HEK293T (cell line): ENCODE measurements around the gene FCN3.

Experiments used
- CTCF ChIA-PET: fragments of 350-600 bp; formaldehyde crosslinking; extraction: SDS; loops from one replicate; lab custom pipeline; 2021; ENCODE audit warnings: antibody characterized with exemption, inconsistent platforms; lab: Yijun Ruan, JAX
- POLR2A ChIA-PET: fragments of 350-600 bp; formaldehyde crosslinking; extraction: SDS; loops from one replicate; lab custom pipeline; 2020; ENCODE audit warnings: antibody characterized with exemption, inconsistent platforms; lab: Yijun Ruan, JAX
- DNase-seq: peaks from one replicate; pipeline ENCODE4 v3.0.0; 2012; ENCODE audit warnings: mixed read lengths; ENCODE audit errors: extremely low spot score
- ARNT ChIP-seq: fragments of 450-650 bp; IDR thresholded peaks from 2 replicates; pipeline ENCODE4 v1.6.1; 2017; ENCODE audit warnings: mild to moderate bottlenecking
- BHLHE40 ChIP-seq: fragments of 450-650 bp; IDR thresholded peaks from 2 replicates; pipeline ENCODE4 v1.6.1; 2016; ENCODE audit warnings: mild to moderate bottlenecking, moderate library complexity, borderline replicate concordance
- CTBP1 ChIP-seq: fragments of 450-650 bp; IDR thresholded peaks from 2 replicates; pipeline ENCODE4 v1.6.1; 2016; ENCODE audit warnings: borderline replicate concordance
- ELF4 ChIP-seq: fragments of 450-650 bp; IDR thresholded peaks from 2 replicates; pipeline ENCODE4 v1.6.1; 2017; ENCODE audit warnings: antibody characterized with exemption
- FOXA1 ChIP-seq: fragments of 450-650 bp; IDR thresholded peaks from 2 replicates; pipeline ENCODE4 v1.6.1; 2016; ENCODE audit warnings: mild to moderate bottlenecking
- FOXK2 ChIP-seq: fragments of 450-650 bp; IDR thresholded peaks from 2 replicates; pipeline ENCODE4 v1.6.1; 2016; ENCODE audit warnings: mild to moderate bottlenecking
- FOXM1 ChIP-seq: fragments of 450-650 bp; IDR thresholded peaks from 2 replicates; pipeline ENCODE4 v1.6.1; 2017; ENCODE audit warnings: mild to moderate bottlenecking, borderline replicate concordance
- HDGF ChIP-seq: fragments of 450-650 bp; IDR thresholded peaks from 2 replicates; pipeline ENCODE4 v1.6.1; 2017; ENCODE audit warnings: antibody characterized with exemption, borderline replicate concordance
- L3MBTL2 ChIP-seq: fragments of 450-650 bp; conservative IDR thresholded peaks from 2 replicates; pipeline ENCODE4 v1.6.1; 2016; ENCODE audit warnings: mild to moderate bottlenecking
- LEF1 ChIP-seq: fragments of 450-650 bp; IDR thresholded peaks from 2 replicates; pipeline ENCODE4 v1.6.1; 2017; ENCODE audit warnings: mild to moderate bottlenecking, borderline replicate concordance
- NFRKB ChIP-seq: fragments of 450-650 bp; IDR thresholded peaks from 2 replicates; pipeline ENCODE4 v1.6.1; 2016; ENCODE audit warnings: mild to moderate bottlenecking, moderate library complexity
- SP1 ChIP-seq: fragments of 450-650 bp; IDR thresholded peaks from 2 replicates; pipeline ENCODE4 v1.6.1; 2017
- SUZ12 ChIP-seq: fragments of 450-650 bp; IDR thresholded peaks from 2 replicates; pipeline ENCODE4 v1.6.1; 2016; ENCODE audit warnings: mild to moderate bottlenecking
- TARDBP ChIP-seq: fragments of 450-650 bp; IDR thresholded peaks from 2 replicates; pipeline ENCODE4 v1.6.1; 2016
- ZNF384 ChIP-seq: fragments of 450-650 bp; IDR thresholded peaks from 2 replicates; pipeline ENCODE4 v1.6.1; 2016
- TF ChIP-seq, protein P1 (sequence below): fragments of 450-650 bp; IDR thresholded peaks from 2 replicates; pipeline ENCODE4 v1.6.1; 2016

FCN3 gene

GRCh38 chr1:27332536-27333281, 41.9 kb downstream of the FCN3 start:
- CTCF ChIA-PET, result interaction anchor here (0.6 to 1.8 kb wide), 14 partner anchors 9 to 330 kb away, joined by 3 to 7 read pairs (median 4); partner anchors contain the start of genes MAP3K6 and SYTL1
- DNase-seq, result peak; percentile 83
- TF ChIP-seq SUZ12, result no peak
- no peak for TF ChIP-seq HDGF
- no peak for TF ChIP-seq TARDBP
- TF ChIP-seq BHLHE40, result no peak
- no peak for TF ChIP-seq L3MBTL2
- no peak for TF ChIP-seq FOXA1
- no peak for TF ChIP-seq SP1
- no peak for TF ChIP-seq ZNF384
- no peak for TF ChIP-seq CTBP1
- no peak for TF ChIP-seq NFRKB
- TF ChIP-seq FOXK2, result no peak
- TF ChIP-seq ELF4, result no peak
- TF ChIP-seq, protein P1, sequence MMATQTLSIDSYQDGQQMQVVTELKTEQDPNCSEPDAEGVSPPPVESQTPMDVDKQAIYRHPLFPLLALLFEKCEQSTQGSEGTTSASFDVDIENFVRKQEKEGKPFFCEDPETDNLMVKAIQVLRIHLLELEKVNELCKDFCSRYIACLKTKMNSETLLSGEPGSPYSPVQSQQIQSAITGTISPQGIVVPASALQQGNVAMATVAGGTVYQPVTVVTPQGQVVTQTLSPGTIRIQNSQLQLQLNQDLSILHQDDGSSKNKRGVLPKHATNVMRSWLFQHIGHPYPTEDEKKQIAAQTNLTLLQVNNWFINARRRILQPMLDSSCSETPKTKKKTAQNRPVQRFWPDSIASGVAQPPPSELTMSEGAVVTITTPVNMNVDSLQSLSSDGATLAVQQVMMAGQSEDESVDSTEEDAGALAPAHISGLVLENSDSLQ, result no peak
- TF ChIP-seq FOXM1, result no peak
- no peak for TF ChIP-seq ARNT
- TF ChIP-seq LEF1, result no peak
- POLR2A ChIA-PET, result interaction anchor here (1.2 to 2.2 kb wide), 3 partner anchors 10 to 34 kb away, joined by 3 to 10 read pairs (median 4); partner anchors contain the start of gene MAP3K6

GRCh38 chr1:27331922-27332321, 42.7 kb downstream of the FCN3 start:
- TF ChIP-seq ELF4 (no peak), BHLHE40 (no peak), FOXA1 (no peak), HDGF (no peak), ZNF384 (no peak), L3MBTL2 (no peak), NFRKB (no peak), FOXK2 (no peak), SP1 (no peak), ARNT (no peak), SUZ12 (no peak), TARDBP (no peak), LEF1 (no peak), CTBP1 (no peak), FOXM1 (no peak)
- TF ChIP-seq, protein P1, result no peak
- ChIA-PET CTCF (interaction anchor here (1.0 to 1.8 kb wide), 8 partner anchors 9 to 331 kb away, joined by 3 to 7 read pairs (median 4); partner anchors contain the start of gene MAP3K6), POLR2A (interaction anchor here (1.2 to 2.2 kb wide), 3 partner anchors 9 to 35 kb away, joined by 3 to 10 read pairs (median 4); partner anchors contain the start of gene MAP3K6)
- no peak for DNase-seq

DNA sequence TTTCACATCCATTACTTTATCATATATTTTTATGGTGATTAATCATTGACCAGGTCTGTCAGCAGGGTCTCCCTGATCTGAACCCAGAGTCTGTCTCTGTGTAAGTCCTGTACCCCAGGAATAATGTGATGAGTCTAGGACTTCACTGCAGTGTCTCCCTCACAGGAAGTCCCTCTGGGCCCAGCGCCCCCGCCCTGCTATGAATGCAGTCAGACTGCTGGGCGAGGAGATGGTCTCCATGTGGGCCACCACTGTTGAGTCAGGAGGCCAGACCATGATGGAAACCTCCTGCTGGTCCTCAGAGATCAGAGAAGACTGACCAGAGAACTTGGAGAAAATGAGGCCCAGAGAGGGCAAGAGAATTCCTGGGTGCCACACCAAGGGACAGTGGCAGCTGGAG, 43.2 kb downstream of the FCN3 start:
- ChIA-PET POLR2A (no interaction called here), CTCF (interaction anchor here (1.6 kb wide), 1 partner anchor 8 kb away, joined by 4 read pairs; no protein-coding TSS in a partner anchor)
- TF ChIP-seq, protein P1, result no peak
- TF ChIP-seq TARDBP (no peak), BHLHE40 (no peak), ARNT (no peak), ZNF384 (no peak)
- DNase-seq, result no peak

- DNase-seq, result no peak
- POLR2A ChIA-PET, result no interaction called here
- TF ChIP-seq TARDBP (no peak), BHLHE40 (no peak), SUZ12 (no peak), HDGF (no peak), ARNT (no peak)
- CTCF ChIA-PET, result no interaction called here
These were observed 43.8 kb downstream of the FCN3 start for GRCh38 chr1:27330786-27331185.

GRCh38 chr1:27327964-27328363, 46.7 kb downstream of the FCN3 start:
- ChIA-PET POLR2A (interaction anchor here (2.1 kb wide), 1 partner anchor 38 kb away, joined by 5 read pairs; the partner anchor contains the start of gene MAP3K6), CTCF (no interaction called here)
- TF ChIP-seq NFRKB, result no peak
- TF ChIP-seq BHLHE40, result no peak
- no peak for TF ChIP-seq SP1
- no peak for TF ChIP-seq FOXM1
- no peak for TF ChIP-seq ARNT
- no peak for TF ChIP-seq FOXK2
- TF ChIP-seq, protein P1, result no peak
- no peak for TF ChIP-seq ELF4
- no peak for TF ChIP-seq FOXA1
- no peak for TF ChIP-seq L3MBTL2
- no peak for TF ChIP-seq TARDBP
- no peak for TF ChIP-seq HDGF
- no peak for TF ChIP-seq ZNF384
- no peak for TF ChIP-seq LEF1
- DNase-seq, result no peak
